ENCODE results near the gene MCMBP.
"Not testable (repeated sequence)": the region's sequence is repeated elsewhere in the genome, so short reads cannot be mapped to it uniquely, and the experiment has no call there.

MCMBP gene

GRCh38 chr10:119796039-119796438 is 76.6 kb downstream of the MCMBP start:
- Mint-ChIP-seq H3K36me3 (peaks cover 8% of the 10 kb centered on the region), H3K4me3 (no peak overlapping the region), H3K9me3 (ENCODE audit: low read depth) (no peaks in the 10 kb centered on the region), H3K27me3 (no peaks in the 10 kb centered on the region), H3K4me1 (ENCODE audit: low read depth) (no peaks in the 10 kb centered on the region), H3K27ac (no peak overlapping the region)

- H3K4me1 Mint-ChIP-seq (ENCODE audit: low read depth); H3K27me3 Mint-ChIP-seq; H3K36me3 Mint-ChIP-seq: not testable (repeated sequence)
Measured at GRCh38 chr10:119795101-119795500, 77.5 kb downstream of the MCMBP start.

GRCh38 chr10:119786117-119786769 is 86.4 kb downstream of the MCMBP start:
- no peaks in the 10 kb centered on the region for H3K9me3 Mint-ChIP-seq (ENCODE audit: low read depth)
- H3K27ac Mint-ChIP-seq, result no peak overlapping the region
- H3K4me1 Mint-ChIP-seq (ENCODE audit: low read depth), result peaks cover 27% of the 10 kb centered on the region
- H3K36me3 Mint-ChIP-seq, result peaks cover 10% of the 10 kb centered on the region
- H3K4me3 Mint-ChIP-seq, result no peak overlapping the region
- H3K27me3 Mint-ChIP-seq, result no peaks in the 10 kb centered on the region

More at GRCh38 chr10:119795101-119795500, 77.5 kb downstream of the MCMBP start:
- not testable (repeated sequence) for H3K27ac Mint-ChIP-seq; H3K9me3 Mint-ChIP-seq (ENCODE audit: low read depth); H3K4me3 Mint-ChIP-seq

DNA sequence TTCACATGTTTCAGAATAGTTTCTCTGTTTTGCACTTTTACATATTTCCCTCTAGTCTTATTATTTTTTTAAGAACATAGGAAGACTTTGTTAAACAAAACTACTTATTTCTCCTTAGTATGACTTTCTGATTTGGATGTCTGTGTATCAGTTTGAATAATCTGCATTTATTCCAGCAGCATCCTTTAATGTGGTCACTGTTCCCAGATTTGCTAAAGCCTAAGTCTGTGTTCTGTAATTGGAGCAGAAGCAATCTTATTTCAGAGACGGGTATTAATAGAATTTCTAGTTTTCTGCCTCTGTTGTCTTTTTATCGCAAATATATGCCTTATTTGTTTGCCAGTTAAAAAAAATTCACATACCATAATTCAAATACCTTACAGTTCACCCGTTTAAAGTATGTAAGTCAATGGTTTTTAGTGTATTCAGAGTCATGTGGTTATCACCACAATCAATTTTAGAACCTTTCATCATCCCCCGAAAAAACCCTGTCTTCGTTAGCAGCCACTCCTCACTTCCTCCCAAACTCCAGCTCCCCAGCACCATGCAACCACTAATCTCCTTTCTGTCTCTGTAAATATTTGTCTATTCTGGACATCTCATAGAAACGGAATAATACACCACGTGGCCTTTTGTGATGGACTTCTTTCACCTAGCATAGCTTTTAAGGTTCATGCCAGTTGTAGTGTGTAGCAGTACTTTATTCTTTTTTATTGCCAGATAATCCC is 88.1 kb downstream of the MCMBP start:
- peaks cover 27% of the 10 kb centered on the region for H3K4me1 Mint-ChIP-seq (ENCODE audit: low read depth)
- no peaks in the 10 kb centered on the region for H3K27me3 Mint-ChIP-seq
- H3K4me3 Mint-ChIP-seq, result peak overlapping the region; percentile 2
- H3K36me3 Mint-ChIP-seq, result peaks cover 11% of the 10 kb centered on the region
- no peaks in the 10 kb centered on the region for H3K9me3 Mint-ChIP-seq (ENCODE audit: low read depth)
- H3K27ac Mint-ChIP-seq, result no peak overlapping the region

DNA sequence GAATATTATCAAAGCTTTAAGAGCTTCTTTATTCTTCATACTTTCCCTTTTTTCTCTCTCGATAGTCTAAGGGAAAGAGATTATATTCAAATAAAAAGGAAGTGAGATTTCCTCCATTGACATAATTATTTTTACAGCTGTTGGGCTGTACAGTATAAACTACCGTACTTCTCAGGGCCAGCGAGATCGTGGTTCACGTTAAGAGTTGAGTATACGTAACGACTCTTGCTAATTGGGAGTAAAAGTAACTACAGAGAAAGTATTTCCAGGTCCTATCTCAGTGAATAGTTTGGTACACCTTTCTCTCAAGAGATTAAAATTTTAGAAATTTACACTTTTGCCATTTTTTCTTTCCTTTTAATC is 89.0 kb downstream of the MCMBP start:
- H3K27me3 Mint-ChIP-seq, result no peaks in the 10 kb centered on the region
- no peak overlapping the region for H3K4me3 Mint-ChIP-seq
- no peak overlapping the region for H3K27ac Mint-ChIP-seq
- H3K36me3 Mint-ChIP-seq, result peaks cover 13% of the 10 kb centered on the region
- H3K9me3 Mint-ChIP-seq (ENCODE audit: low read depth), result no peaks in the 10 kb centered on the region
- peaks cover 27% of the 10 kb centered on the region for H3K4me1 Mint-ChIP-seq (ENCODE audit: low read depth)

DNA sequence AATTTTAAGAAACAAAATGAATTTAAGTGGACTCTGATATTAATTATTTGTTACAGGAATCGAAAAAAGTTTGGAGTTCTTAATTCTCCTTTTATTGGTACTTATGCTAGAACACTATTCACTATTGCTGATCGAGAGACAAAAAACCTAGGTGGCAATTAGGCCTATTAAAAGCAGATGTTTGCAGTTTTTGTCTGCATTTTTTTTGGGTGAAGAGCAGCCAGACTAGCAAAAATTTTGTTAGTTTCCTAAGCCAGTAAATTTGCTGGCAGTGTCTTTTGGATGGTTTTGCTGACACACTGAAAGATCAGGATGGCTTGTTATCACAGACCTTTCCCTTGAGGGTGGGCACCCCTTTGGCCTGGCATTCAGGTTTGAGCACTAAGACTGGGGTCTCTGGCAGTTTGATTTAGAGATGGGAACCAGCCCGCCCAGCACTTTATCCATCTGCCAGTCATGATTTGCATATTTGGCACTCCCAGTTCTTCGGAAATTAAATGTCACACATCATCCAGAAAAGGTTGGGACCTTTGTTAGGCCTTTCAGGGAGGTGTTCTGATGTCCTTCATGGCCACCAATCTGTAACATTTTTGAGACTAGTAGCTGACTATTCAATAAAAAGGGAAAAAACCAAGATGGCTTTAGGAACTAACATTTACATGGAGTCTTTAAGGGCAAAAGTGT is 89.5 kb downstream of the MCMBP start:
- no peak overlapping the region for H3K4me3 Mint-ChIP-seq
- no peaks in the 10 kb centered on the region for H3K27me3 Mint-ChIP-seq
- no peaks in the 10 kb centered on the region for H3K9me3 Mint-ChIP-seq (ENCODE audit: low read depth)
- H3K27ac Mint-ChIP-seq, result no peak overlapping the region
- peaks cover 27% of the 10 kb centered on the region for H3K4me1 Mint-ChIP-seq (ENCODE audit: low read depth)
- H3K36me3 Mint-ChIP-seq, result peaks cover 12% of the 10 kb centered on the region

DNA sequence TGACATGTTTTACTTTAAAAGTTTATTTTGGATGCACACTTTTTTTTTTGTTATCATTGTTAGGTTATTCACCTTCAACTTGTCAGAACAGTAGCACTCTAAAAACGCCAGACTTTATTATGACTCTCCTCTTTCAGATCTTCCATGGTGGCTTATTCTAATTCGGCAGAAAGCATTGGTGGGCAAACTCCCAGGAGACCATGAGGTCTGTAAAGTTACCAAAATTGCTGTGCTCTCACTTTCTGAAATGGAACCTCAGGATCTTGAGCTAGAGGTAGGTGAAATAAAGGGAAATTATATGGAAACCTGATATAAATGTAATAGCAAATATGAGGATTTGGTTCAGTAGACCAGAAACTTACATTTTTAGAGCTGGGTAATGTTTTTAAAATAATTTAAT is 91.1 kb downstream of the MCMBP start:
- Mint-ChIP-seq H3K36me3 (peaks cover 6% of the 10 kb centered on the region), H3K27me3 (no peaks in the 10 kb centered on the region), H3K4me1 (ENCODE audit: low read depth) (peaks cover 22% of the 10 kb centered on the region), H3K4me3 (no peak overlapping the region), H3K27ac (no peak overlapping the region), H3K9me3 (ENCODE audit: low read depth) (no peaks in the 10 kb centered on the region)

- Mint-ChIP-seq H3K4me3 (no peak overlapping the region), H3K4me1 (ENCODE audit: low read depth) (peaks cover 22% of the 10 kb centered on the region), H3K27me3 (no peaks in the 10 kb centered on the region), H3K9me3 (ENCODE audit: low read depth) (no peaks in the 10 kb centered on the region), H3K36me3 (peaks cover 6% of the 10 kb centered on the region), H3K27ac (no peak overlapping the region)
Measured at GRCh38 chr10:119780879-119781480, 91.7 kb downstream of the MCMBP start.

Data from activated naive CD8-positive, alpha-beta T cell (primary cell).